A549 (cell line): ENCODE data around the gene TBC1D22A.

ENCODE experiments used
- CEBPB ChIP-seq, 2 experiments: fragments of >200 bp in 1 of 2; sonication (Bioruptor Twin) in 1 of 2; formaldehyde crosslinking in 1 of 2; IDR thresholded peaks; 2 replicates each; pipeline ENCODE4 v1.6.1; 2012 to 2016
- RAD21 ChIP-seq, 2 experiments: fragments of >200 bp in 1 of 2; sonication (Bioruptor Twin) in 1 of 2; formaldehyde crosslinking in 1 of 2; IDR thresholded peaks in 1 of 2; conservative IDR thresholded peaks in 1 of 2; 2 replicates in 1 of 2; 3 replicates in 1 of 2; pipeline ENCODE4 v1.6.1; 2012 to 2018; ENCODE audit warnings: inconsistent platforms in 1 of 2
- RCOR1 ChIP-seq: fragments of 150-350 bp; IDR thresholded peaks from 2 replicates; pipeline ENCODE4 v1.6.1; 2014; ENCODE audit warnings: antibody characterized with exemption, low read length, low read depth
- TF ChIP-seq, protein P1 (sequence below): fragments of >200 bp; sonication (Bioruptor Twin); formaldehyde crosslinking; IDR thresholded peaks from 3 replicates; pipeline ENCODE4 v1.5.1; 2016

DNA sequence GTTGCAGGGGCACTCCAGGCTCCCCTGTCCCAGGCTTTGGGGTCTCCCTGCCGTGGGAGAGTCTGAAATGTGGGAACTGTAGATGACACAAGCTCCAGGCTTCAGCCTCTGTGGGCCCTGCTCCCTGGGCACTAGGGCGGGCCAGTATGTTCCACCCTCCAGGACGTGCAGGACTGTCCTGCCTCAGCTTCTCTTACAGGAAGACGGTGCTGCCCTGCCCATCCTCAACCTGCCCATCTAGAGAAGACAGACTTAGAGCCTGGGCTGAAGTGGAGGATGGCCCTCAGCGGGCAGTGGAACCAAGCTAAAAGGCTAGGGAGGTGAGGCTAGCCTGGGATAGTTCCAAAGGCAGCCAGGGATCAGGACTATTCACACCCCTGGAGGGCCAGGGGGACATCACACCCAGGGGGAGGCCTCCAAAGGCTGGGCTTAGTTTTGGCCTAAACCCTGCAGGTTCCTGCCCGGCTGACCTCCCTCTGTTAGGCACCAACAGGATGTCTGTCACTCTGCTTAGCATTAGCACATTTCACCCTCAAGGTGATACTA lies 20.4 kb upstream of the TBC1D22A start:
- TF ChIP-seq, protein P1, sequence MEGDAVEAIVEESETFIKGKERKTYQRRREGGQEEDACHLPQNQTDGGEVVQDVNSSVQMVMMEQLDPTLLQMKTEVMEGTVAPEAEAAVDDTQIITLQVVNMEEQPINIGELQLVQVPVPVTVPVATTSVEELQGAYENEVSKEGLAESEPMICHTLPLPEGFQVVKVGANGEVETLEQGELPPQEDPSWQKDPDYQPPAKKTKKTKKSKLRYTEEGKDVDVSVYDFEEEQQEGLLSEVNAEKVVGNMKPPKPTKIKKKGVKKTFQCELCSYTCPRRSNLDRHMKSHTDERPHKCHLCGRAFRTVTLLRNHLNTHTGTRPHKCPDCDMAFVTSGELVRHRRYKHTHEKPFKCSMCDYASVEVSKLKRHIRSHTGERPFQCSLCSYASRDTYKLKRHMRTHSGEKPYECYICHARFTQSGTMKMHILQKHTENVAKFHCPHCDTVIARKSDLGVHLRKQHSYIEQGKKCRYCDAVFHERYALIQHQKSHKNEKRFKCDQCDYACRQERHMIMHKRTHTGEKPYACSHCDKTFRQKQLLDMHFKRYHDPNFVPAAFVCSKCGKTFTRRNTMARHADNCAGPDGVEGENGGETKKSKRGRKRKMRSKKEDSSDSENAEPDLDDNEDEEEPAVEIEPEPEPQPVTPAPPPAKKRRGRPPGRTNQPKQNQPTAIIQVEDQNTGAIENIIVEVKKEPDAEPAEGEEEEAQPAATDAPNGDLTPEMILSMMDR, result no peak
- no peak for TF ChIP-seq CEBPB (IDR thresholded peaks at IDR 0.05)
- no peak for TF ChIP-seq RCOR1
- TF ChIP-seq RAD21 (conservative IDR thresholded peaks at IDR 0.05 in 1 of 2, IDR thresholded peaks at IDR 0.05 in 1 of 2), result no peak
